Sigmoid colon (tissue), 4 donors: Measurements from ENCODE around the gene ARRDC2.

ENCODE experiments used
- CTCF ChIP-seq, 4 experiments: fragments of 450-650 bp in 3 of 4; fragments of 200-600 bp in 1 of 4; IDR thresholded peaks; one replicate each; pipeline ENCODE4 v1.5.1; 2016 to 2019; ENCODE audit warnings: antibody characterized with exemption in 4 of 4, mild to moderate bottlenecking in 3 of 4, moderate library complexity in 2 of 4
- POLR2A ChIP-seq, 2 donors: fragments of 450-650 bp; IDR thresholded peaks; one replicate each; pipeline ENCODE4 v1.6.1; 2016; ENCODE audit warnings: antibody characterized with exemption in 2 of 2, mild to moderate bottlenecking in 2 of 2, moderate library complexity in 2 of 2
- POLR2AphosphoS5 ChIP-seq, 4 donors: sonication (generic); formaldehyde crosslinking; IDR thresholded peaks; one replicate each; pipeline ENCODE4 v1.6.1; 2017; ENCODE audit warnings: antibody characterized with exemption in 4 of 4

DNA sequence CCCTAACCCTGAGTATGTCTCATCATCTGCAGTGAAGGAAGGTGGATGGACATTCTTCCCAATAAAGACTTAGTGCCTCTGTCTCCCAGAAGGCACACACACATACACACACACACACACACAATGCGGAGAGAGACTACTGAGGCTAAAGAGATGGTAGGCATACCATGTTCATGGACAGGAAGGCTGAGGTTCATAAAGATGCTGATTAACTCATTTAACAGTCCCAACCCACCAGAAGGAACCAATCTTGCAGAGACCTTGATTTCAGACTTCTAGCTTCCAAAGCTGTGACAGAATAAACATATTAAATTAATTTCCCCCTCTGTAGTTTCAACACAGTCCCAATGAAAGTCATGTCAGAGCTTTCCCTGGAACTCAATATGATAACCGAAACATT lies 33.1 kb downstream of the ARRDC2 start:
- TF ChIP-seq POLR2A (IDR thresholded peaks at IDR 0.05) = no peak
- TF ChIP-seq POLR2AphosphoS5 (IDR thresholded peaks at IDR 0.05) = no peak
- no peak for TF ChIP-seq CTCF (IDR thresholded peaks at IDR 0.05)
